ENCODE measurements around the gene LLCFC1. TPM values are rescaled to one million over a fixed set of nuclear protein-coding genes. Genes with fewer than 3 reads are reported as not detected.

The LLCFC1 gene
- total RNA-seq, 1 donor from 2014 or later, result not detected

DNA sequence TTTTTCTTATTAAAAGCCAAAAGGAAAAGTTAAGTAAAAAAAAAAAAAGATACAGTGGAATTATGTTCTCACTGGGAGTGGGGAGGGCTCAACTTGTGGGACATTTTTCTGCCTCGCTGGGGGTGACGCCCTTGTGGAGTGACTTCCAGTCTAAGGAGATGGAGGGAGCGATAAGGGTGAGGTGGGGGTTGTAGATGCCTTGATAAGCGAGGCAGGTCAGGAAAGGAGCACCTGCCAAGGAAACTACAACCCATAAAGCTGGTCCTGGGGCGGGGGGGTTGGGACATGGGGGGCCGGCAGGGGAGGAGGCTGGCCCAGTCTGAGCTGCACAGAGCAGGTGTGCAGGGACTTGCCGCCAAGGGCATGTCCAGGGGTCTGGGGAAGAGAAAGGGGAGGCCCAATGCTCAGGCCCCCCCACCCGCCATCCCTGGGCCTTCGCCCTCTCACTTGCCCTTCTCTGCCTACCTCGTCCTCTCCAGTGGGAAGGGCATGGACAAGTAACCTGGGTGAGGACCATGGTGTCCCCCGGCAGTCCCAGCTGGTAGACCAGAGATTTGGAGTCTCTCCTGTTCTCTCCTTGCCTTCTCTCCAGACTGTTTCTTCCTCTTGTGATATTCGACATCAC, 3.2 kb upstream of the LLCFC1 start:
- intact Hi-C loops (cut with DNase I), result no loop called here
- DNase-seq, result no peak

DNA sequence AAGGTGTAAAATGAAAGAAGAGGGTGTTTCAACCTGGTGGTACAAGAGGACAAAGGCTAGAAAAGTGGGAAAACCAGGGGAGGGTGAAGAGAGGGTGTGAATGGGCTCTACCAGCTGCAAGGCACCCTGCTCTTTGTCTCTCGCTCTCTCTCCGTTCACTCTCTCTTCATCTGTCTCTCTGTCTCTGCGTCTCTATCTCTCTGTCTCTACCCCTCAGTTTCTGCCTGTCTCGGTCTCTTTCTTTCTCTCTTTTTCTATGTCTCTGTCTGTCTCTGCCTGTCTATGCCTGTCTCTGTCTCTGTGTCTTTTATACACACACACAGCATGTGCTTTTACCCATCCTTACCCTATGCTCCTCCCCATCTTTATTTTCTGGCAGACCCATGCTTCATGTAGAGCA, 673 bp upstream of the LLCFC1 start:
- H3K4me3 ChIP-seq, result no peak overlapping the region

More for the DNA sequence above, 3.2 kb upstream of the LLCFC1 start:
- TF ChIP-seq, protein P1, sequence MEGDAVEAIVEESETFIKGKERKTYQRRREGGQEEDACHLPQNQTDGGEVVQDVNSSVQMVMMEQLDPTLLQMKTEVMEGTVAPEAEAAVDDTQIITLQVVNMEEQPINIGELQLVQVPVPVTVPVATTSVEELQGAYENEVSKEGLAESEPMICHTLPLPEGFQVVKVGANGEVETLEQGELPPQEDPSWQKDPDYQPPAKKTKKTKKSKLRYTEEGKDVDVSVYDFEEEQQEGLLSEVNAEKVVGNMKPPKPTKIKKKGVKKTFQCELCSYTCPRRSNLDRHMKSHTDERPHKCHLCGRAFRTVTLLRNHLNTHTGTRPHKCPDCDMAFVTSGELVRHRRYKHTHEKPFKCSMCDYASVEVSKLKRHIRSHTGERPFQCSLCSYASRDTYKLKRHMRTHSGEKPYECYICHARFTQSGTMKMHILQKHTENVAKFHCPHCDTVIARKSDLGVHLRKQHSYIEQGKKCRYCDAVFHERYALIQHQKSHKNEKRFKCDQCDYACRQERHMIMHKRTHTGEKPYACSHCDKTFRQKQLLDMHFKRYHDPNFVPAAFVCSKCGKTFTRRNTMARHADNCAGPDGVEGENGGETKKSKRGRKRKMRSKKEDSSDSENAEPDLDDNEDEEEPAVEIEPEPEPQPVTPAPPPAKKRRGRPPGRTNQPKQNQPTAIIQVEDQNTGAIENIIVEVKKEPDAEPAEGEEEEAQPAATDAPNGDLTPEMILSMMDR (IDR thresholded peaks at IDR 0.05), result no peak
- H3K27me3 ChIP-seq, result no peaks in the 10 kb centered on the region
- H3K27ac ChIP-seq, result no peak overlapping the region
- H3K4me1 ChIP-seq, result peaks cover 3% of the 10 kb centered on the region
- H3K36me3 ChIP-seq, result no peaks in the 10 kb centered on the region
- H3K4me3 ChIP-seq, result no peak overlapping the region
- no peaks in the 10 kb centered on the region for H3K9me3 ChIP-seq
- no peak for ATAC-seq

DNA sequence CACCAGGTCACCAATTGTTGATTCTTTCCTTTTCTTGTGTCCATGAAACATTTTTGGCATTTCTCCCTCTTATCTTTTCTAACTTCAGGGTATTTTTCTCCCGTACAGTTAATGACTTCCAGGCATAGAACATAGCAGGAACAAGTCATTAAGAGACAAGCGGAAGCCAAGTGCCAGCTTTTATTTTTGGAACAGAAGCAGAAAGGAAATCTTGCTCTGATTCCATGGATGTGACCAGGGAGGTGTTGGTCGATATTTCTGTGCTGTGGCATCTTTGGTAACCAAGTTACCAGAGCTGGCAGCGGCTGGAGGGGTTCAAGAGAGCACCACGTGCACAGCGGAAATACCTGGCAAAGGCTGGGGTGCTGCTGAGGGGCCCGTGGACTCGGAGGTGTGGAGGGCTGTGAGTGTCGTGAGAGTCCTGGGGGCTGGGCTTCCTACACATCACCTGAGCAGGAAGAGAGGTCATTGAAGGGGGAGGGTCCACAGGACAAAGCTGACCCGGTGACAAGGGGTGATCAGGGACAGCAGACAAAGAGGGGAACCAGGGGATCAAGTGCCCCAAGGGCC, 1.8 kb downstream of the LLCFC1 start:
- H3K36me3 ChIP-seq, result no peaks in the 10 kb centered on the region
- DNase-seq, result no peak
- H3K27ac ChIP-seq, result no peak overlapping the region
- no peaks in the 10 kb centered on the region for H3K9me3 ChIP-seq
- intact Hi-C loops (cut with DNase I), result no loop called here
- H3K4me3 ChIP-seq, result no peak overlapping the region
- no peaks in the 10 kb centered on the region for H3K27me3 ChIP-seq
- H3K4me1 ChIP-seq, result peaks cover 3% of the 10 kb centered on the region
- no peak for ATAC-seq
- TF ChIP-seq, protein P1 (IDR thresholded peaks at IDR 0.05), result no peak

More for the DNA sequence above, 673 bp upstream of the LLCFC1 start:
- no peaks in the 10 kb centered on the region for H3K36me3 ChIP-seq
- no peak overlapping the region for H3K27ac ChIP-seq
- no peaks in the 10 kb centered on the region for H3K27me3 ChIP-seq
- H3K9me3 ChIP-seq, result no peaks in the 10 kb centered on the region
- intact Hi-C loops (cut with DNase I), result no loop called here
- DNase-seq (no peak), ATAC-seq (no peak)
- peaks cover 3% of the 10 kb centered on the region for H3K4me1 ChIP-seq
- TF ChIP-seq, protein P1 (IDR thresholded peaks at IDR 0.05), result no peak

DNA sequence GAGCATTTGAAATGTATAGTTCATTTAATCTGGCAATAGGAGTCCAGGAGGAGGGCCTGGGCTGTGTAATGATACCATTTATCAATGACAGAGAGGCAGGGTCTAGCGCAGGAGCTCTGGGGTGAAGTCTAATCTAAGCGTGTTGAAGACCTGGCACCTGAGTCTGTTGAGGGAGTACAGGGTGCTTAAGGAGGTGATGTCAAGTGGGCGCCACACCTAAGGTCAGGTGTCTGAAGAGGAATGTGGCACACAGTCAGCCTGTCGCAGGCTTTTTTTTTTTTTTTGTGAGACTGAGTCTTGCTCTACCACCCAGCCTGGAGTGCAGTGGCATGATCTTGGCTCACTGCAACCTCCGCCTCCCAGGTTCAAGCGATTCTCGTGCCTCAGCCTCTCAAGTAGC, 2.3 kb downstream of the LLCFC1 start:
- Histone ChIP-seq H3K9me3 (no peaks in the 10 kb centered on the region), H3K4me3 (no peak overlapping the region), H3K4me1 (peaks cover 3% of the 10 kb centered on the region), H3K27ac (no peak overlapping the region), H3K27me3 (no peaks in the 10 kb centered on the region), H3K36me3 (no peaks in the 10 kb centered on the region)
- DNase-seq (no peak), ATAC-seq (no peak)
- TF ChIP-seq, protein P1 (IDR thresholded peaks at IDR 0.05), result no peak
- intact Hi-C loops (cut with DNase I), result no loop called here

DNA sequence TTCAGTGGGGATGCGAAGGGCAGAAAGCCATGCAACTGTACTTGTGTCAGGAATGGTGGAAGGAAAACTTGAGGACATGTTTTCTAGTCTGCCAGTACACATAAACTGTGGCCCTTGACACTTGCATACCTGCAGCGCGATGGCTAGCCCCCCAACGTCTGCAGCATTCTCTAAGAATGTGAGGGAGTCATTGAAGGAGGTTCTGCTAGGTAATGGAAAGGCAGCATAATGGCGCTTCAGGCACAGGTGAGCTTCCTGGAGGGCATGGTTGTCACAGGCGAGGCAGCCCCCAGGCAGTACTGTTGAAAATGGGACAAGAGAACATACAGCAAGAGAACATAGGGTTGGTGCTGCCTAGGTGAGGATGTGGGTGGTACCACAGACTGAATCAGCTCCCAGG, 3.5 kb downstream of the LLCFC1 start:
- Histone ChIP-seq H3K4me1 (peaks cover 3% of the 10 kb centered on the region), H3K9me3 (no peaks in the 10 kb centered on the region), H3K4me3 (no peak overlapping the region), H3K36me3 (no peaks in the 10 kb centered on the region), H3K27me3 (no peaks in the 10 kb centered on the region), H3K27ac (no peak overlapping the region)
- TF ChIP-seq, protein P1 (IDR thresholded peaks at IDR 0.05), result no peak
- ATAC-seq (no peak), DNase-seq (no peak)
- intact Hi-C loops (cut with DNase I), result no loop called here
